Stimulated activated CD8-positive, alpha-beta memory T cell treated with anti-CD3 and anti-CD28 coated beads, Interleukin-15, amount 100 ng/mL, for 1 hour (primary cell): Measurements from ENCODE around the gene PSPH.
"Not testable (repeated sequence)": the region's sequence is repeated elsewhere in the genome, so short reads cannot be mapped to it uniquely, and the experiment has no call there.

ENCODE experiments used
- DNase-seq: peaks from one replicate; pipeline ENCODE4 v3.0.0-alpha.2; 2020; ENCODE audit warnings: low read depth

Gene PSPH

GRCh38 chr7:56062382-56062781, 11.1 kb upstream of the PSPH start:
- DNase-seq, result no peak

- no peak for DNase-seq
Measured at GRCh38 chr7:56053993-56054392, 2.7 kb upstream of the PSPH start.

GRCh38 chr7:56053379-56053778, 2.1 kb upstream of the PSPH start:
- DNase-seq, result no peak

- no peak for DNase-seq
Measured at GRCh38 chr7:56051053-56051338, 248 bp downstream of the PSPH start.

GRCh38 chr7:56048763-56049162, 2.5 kb downstream of the PSPH start:
- not testable (repeated sequence) for DNase-seq

GRCh38 chr7:56048245-56048644, 3.0 kb downstream of the PSPH start:
- no peak for DNase-seq

- DNase-seq, result not testable (repeated sequence)
Measured at GRCh38 chr7:56047446-56048116, 3.7 kb downstream of the PSPH start.

- no peak for DNase-seq
Measured at GRCh38 chr7:56046721-56047445, 4.4 kb downstream of the PSPH start.

- DNase-seq, result not testable (repeated sequence)
Measured at GRCh38 chr7:56045758-56046157, 5.5 kb downstream of the PSPH start.

- no peak for DNase-seq
Measured at GRCh38 chr7:56040730-56041129, 10.5 kb downstream of the PSPH start.

GRCh38 chr7:56033671-56034432, 17.4 kb downstream of the PSPH start:
- DNase-seq, result peak; percentile 44

GRCh38 chr7:56032578-56032977, 18.7 kb downstream of the PSPH start:
- not testable (repeated sequence) for DNase-seq

GRCh38 chr7:56031556-56031955, 19.7 kb downstream of the PSPH start:
- not testable (repeated sequence) for DNase-seq

GRCh38 chr7:56030340-56030739, 20.9 kb downstream of the PSPH start:
- DNase-seq, result no peak

GRCh38 chr7:56028942-56029630, 22.2 kb downstream of the PSPH start:
- no peak for DNase-seq

- no peak for DNase-seq
Measured at GRCh38 chr7:56026538-56026937, 24.7 kb downstream of the PSPH start.

- DNase-seq, result no peak
Measured at GRCh38 chr7:56023500-56023899, 27.7 kb downstream of the PSPH start.

- DNase-seq, result no peak
Measured at GRCh38 chr7:56019501-56019900, 31.7 kb downstream of the PSPH start.

- DNase-seq, result not testable (repeated sequence)
Measured at GRCh38 chr7:56017015-56017414, 34.2 kb downstream of the PSPH start.

GRCh38 chr7:56009695-56010094, 41.5 kb downstream of the PSPH start:
- DNase-seq, result no peak

- DNase-seq, result no peak
Measured at GRCh38 chr7:56007891-56008290, 43.4 kb downstream of the PSPH start.

- DNase-seq, result no peak
Measured at GRCh38 chr7:56007167-56007652, 44.0 kb downstream of the PSPH start.
